Spleen (tissue), 7 donors: ENCODE measurements around the gene OR2T29.
"Not testable (repeated sequence)": the region's sequence is repeated elsewhere in the genome, so short reads cannot be mapped to it uniquely, and the experiment has no call there.

Source experiments
- POLR2A ChIP-seq, 3 donors: fragments of 450-650 bp; IDR thresholded peaks; one replicate each; pipeline ENCODE4 v1.5.1; 2017; ENCODE audit warnings: antibody characterized with exemption in 3 of 3, mild to moderate bottlenecking in 1 of 3
- POLR2AphosphoS5 ChIP-seq, 3 donors: sonication (generic); formaldehyde crosslinking; IDR thresholded peaks; one replicate each; pipeline ENCODE4 v1.5.1; 2017; ENCODE audit warnings: antibody characterized with exemption in 3 of 3
- TF ChIP-seq, protein P1 (sequence below), 11 experiments: fragments of 200-600 bp in 7 of 11; fragments of 450-650 bp in 4 of 11; sonication (generic) in 4 of 11; IDR thresholded peaks in 8 of 11; conservative IDR thresholded peaks in 3 of 11; 1 replicate in 7 of 11; 2 replicates in 4 of 11; pipeline versions ENCODE4 v1.4.0 to v1.8.0; 2016 to 2021; ENCODE audit warnings: antibody characterized with exemption in 11 of 11, inconsistent platforms in 4 of 11, mild to moderate bottlenecking in 1 of 11
- donor health status: DM: no; HTN: no; CAD: no; lungs with moderate emphysema.
- donor health status: DM: no; HTN: no; CAD: no.
- donor health status: DM: no; HTN: no; CAD: no.

- TF ChIP-seq, protein P1, sequence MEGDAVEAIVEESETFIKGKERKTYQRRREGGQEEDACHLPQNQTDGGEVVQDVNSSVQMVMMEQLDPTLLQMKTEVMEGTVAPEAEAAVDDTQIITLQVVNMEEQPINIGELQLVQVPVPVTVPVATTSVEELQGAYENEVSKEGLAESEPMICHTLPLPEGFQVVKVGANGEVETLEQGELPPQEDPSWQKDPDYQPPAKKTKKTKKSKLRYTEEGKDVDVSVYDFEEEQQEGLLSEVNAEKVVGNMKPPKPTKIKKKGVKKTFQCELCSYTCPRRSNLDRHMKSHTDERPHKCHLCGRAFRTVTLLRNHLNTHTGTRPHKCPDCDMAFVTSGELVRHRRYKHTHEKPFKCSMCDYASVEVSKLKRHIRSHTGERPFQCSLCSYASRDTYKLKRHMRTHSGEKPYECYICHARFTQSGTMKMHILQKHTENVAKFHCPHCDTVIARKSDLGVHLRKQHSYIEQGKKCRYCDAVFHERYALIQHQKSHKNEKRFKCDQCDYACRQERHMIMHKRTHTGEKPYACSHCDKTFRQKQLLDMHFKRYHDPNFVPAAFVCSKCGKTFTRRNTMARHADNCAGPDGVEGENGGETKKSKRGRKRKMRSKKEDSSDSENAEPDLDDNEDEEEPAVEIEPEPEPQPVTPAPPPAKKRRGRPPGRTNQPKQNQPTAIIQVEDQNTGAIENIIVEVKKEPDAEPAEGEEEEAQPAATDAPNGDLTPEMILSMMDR (IDR thresholded peaks at IDR 0.05 in 8 of 11, conservative IDR thresholded peaks at IDR 0.05 in 3 of 11) = not testable (repeated sequence)
- TF ChIP-seq POLR2AphosphoS5, POLR2A (IDR thresholded peaks at IDR 0.05): not testable (repeated sequence)
Observed at GRCh38 chr1:248573856-248574255, 11.3 kb upstream of the OR2T29 start.
